OCI-LY3 (cell line): ENCODE measurements around the gene NUP93.

Experiments
- EZH2phosphoT487 ChIP-seq: fragments of 200-600 bp; shearing (Covaris generic); IDR thresholded peaks from 2 replicates; pipeline ENCODE4 v1.6.1; 2018; ENCODE audit warnings: antibody characterized with exemption, mixed run types, low read depth
- TF ChIP-seq, protein P1 (sequence below): fragments of 200-600, 300-600 bp; sonication (generic); IDR thresholded peaks from 2 replicates; pipeline ENCODE4 v1.5.1; 2014; ENCODE audit warnings: antibody characterized with exemption, low read length, low read depth

GRCh38 chr16:56788435-56788834 is 58.5 kb downstream of the NUP93 start:
- TF ChIP-seq, protein P1, sequence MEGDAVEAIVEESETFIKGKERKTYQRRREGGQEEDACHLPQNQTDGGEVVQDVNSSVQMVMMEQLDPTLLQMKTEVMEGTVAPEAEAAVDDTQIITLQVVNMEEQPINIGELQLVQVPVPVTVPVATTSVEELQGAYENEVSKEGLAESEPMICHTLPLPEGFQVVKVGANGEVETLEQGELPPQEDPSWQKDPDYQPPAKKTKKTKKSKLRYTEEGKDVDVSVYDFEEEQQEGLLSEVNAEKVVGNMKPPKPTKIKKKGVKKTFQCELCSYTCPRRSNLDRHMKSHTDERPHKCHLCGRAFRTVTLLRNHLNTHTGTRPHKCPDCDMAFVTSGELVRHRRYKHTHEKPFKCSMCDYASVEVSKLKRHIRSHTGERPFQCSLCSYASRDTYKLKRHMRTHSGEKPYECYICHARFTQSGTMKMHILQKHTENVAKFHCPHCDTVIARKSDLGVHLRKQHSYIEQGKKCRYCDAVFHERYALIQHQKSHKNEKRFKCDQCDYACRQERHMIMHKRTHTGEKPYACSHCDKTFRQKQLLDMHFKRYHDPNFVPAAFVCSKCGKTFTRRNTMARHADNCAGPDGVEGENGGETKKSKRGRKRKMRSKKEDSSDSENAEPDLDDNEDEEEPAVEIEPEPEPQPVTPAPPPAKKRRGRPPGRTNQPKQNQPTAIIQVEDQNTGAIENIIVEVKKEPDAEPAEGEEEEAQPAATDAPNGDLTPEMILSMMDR, result no peak
- no peak for TF ChIP-seq EZH2phosphoT487
